Measurements from ENCODE around the gene OCA2.

OCA2 gene

DNA sequence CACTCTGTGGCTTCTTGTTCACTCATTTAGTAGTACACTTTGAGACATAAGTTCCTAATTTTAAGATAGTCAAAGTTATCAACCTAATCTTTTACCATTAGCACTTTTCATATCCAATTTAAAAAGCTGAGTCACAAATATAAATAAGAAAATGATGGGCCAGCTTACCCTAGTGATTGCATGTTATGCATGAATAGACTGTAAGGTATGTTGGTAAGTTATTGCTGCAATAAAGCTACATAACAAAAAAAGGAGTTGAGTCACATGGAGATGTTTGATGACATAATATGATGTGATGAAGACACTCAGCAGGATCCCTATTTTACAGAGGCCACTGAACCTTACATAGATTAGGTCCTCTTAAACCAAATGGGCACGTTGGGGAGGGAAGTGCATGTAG is 161.3 kb downstream of the OCA2 start:
- TF ChIP-seq, protein P1, sequence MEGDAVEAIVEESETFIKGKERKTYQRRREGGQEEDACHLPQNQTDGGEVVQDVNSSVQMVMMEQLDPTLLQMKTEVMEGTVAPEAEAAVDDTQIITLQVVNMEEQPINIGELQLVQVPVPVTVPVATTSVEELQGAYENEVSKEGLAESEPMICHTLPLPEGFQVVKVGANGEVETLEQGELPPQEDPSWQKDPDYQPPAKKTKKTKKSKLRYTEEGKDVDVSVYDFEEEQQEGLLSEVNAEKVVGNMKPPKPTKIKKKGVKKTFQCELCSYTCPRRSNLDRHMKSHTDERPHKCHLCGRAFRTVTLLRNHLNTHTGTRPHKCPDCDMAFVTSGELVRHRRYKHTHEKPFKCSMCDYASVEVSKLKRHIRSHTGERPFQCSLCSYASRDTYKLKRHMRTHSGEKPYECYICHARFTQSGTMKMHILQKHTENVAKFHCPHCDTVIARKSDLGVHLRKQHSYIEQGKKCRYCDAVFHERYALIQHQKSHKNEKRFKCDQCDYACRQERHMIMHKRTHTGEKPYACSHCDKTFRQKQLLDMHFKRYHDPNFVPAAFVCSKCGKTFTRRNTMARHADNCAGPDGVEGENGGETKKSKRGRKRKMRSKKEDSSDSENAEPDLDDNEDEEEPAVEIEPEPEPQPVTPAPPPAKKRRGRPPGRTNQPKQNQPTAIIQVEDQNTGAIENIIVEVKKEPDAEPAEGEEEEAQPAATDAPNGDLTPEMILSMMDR (IDR thresholded peaks at IDR 0.05), result no peak

DNA sequence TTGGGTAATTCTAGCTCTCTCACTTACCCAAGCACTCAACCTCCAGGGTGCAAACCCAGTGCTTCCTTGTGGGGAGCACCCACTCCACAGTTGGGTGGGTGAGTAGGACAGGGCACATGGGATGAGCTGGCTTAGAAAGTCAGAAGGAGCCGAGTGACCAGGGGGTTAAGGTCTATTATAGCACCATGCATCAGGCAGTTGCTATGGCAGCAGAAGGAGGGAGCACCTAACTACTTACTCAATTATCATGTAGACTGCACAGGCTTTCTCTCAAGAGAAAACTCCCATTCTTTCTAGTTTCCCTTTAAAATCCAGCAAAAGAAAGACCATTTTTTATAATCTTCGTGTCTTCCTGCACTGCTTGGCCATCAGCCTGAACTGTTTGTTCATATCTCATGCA is 163.0 kb downstream of the OCA2 start:
- TF ChIP-seq, protein P1 (IDR thresholded peaks at IDR 0.05), result no peak

DNA sequence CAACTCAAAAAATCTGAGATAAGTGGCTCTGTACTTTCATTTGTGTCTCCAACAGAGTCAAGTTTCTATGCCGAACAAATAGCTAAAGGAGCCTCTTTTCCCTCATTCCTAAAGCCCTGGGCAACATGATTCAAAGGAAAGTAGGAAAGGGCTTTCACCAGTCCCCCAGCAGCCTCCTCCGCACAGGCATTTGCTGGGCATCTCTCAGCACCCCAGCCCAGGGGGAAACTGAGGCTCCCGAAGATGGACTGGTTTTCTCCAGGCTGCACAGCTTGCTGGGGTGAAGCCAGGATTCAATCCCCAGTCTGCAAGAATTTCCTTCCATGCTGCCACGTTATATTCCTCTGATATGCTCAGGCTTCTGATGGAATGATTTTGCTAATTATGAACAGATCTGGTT is 163.8 kb downstream of the OCA2 start:
- TF ChIP-seq, protein P1 (IDR thresholded peaks at IDR 0.05), result no peak

DNA sequence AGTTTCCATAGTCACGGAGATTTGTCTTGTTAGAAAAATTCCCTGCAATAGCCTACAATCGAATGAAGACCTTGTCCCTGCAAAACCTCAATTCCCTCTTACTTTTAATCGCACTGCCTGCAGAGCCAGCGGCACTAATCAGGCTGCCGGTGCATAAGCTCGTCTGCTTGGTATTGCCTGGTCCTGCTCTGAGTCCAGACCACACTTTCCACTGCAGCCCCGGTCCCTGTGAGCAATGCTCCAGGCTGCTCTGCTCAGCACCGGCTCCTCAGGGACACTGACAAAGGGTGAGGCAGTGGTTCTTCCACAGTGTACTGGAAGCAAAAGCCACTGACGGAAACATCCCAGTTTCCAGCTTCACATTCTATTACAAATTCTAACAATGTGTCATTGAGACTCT is 164.3 kb downstream of the OCA2 start:
- TF ChIP-seq, protein P1 (IDR thresholded peaks at IDR 0.05), result no peak

DNA sequence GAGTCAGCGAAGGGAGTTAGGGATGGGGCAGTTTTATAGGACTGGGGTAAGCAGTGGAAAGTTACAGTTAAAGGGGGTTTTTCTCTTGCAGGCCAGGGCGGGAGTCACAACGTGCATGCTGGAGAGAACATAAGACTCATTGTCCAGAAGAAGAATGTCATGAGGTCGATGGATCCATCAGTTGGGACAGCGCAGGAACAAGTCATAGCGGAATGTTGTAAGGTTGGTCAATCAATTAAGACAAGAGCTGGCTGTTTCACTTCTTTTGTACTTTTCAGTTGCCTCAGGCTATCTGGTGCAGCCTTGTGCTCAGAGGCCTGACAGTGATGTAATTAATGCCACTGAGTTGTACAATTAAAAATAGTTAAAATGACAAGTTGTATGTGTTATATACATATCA is 165.6 kb downstream of the OCA2 start:
- TF ChIP-seq, protein P1 (IDR thresholded peaks at IDR 0.05), result no peak

DNA sequence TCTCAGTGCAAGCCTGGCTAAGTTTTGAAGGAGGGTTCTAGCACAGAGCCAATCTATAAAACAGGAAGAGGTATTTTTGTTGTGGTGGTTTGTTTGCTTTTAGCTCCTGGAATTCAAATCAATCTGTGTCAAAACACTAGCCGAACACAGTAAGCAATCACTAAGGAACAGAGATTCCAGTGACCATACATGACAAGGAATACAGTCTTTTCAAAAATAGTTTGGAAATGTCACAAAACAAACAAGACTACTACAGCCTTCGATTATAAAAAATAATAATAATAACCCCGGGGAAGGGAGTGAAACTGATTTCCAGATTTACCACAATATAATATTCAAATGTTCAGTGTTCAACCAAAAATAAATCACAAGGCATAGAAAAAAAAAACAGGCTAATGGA is 166.5 kb downstream of the OCA2 start:
- TF ChIP-seq, protein P1 (IDR thresholded peaks at IDR 0.05), result no peak

DNA sequence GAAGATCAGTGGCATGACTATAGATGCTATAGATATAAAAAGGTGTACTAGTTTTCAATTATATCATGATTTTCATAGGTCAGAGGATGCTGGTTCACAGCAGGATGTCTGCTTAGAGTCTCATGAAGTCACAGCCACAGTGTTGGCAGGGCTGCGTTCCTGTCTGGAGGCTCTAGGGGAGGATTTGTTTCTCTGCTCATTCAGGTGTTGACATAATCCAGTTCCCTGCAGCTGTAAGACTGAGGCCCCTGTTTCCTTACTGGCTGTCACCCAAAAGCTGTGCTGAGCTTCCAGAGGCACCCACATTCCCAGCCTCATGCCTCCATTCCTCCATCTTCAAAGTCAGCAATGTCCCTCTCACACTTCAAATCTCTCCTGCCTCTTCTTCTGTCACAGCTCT is 170.7 kb downstream of the OCA2 start:
- TF ChIP-seq, protein P1 (IDR thresholded peaks at IDR 0.05), result no peak

DNA sequence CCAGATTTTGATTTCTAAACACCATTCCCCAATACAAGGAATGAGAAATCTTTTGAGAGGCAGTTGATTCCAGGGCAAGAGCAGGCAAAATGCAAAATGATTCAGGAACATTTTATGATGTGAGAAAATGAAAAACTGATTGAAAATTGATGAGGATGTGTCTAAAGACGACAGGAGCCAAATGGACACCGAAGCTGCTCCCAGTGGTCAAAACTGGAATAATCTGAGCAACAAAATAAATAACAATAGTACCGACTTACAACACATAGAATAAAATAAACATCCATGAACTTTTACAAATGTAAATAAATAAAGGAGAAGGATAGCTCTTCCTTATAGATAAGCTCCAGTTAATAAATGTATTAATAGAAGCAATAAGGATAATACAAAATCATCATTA is 186.8 kb downstream of the OCA2 start:
- TF ChIP-seq, protein P1 (IDR thresholded peaks at IDR 0.05), result peak; percentile 42
